Measurements from ENCODE around the gene PMEPA1.

The PMEPA1 gene

GRCh38 chr20:57647933-57648785 is 61.7 kb downstream of the PMEPA1 start:
- Histone ChIP-seq H3K27ac (ENCODE audit: low read length) (no peak overlapping the region), H3K9me3 (ENCODE audit: insufficient read depth, low read length) (no peaks in the 10 kb centered on the region), H3K4me2 (ENCODE audit: low read length) (no peak overlapping the region), H2AFZ (ENCODE audit: low read depth, low read length) (no peak overlapping the region), H3K27me3 (ENCODE audit: low read depth, low read length) (peaks cover 62% of the 10 kb centered on the region), H3K4me1 (ENCODE audit: low read length) (peaks cover 3% of the 10 kb centered on the region), H3K4me3 (ENCODE audit: low read length) (no peak overlapping the region), H3K36me3 (replicated peaks; ENCODE audit: low read depth, low read length) (no peaks in the 10 kb centered on the region), H3K79me2 (ENCODE audit: low read length) (no peaks in the 10 kb centered on the region), H4K20me1 (ENCODE audit: insufficient read depth, low read length) (no peaks in the 10 kb centered on the region), H3K9ac (ENCODE audit: low read length) (no peak overlapping the region)
- no peak for TF ChIP-seq EZH2phosphoT487 (IDR thresholded peaks at IDR 0.05; ENCODE audit: low read depth)
- TF ChIP-seq, protein P1, sequence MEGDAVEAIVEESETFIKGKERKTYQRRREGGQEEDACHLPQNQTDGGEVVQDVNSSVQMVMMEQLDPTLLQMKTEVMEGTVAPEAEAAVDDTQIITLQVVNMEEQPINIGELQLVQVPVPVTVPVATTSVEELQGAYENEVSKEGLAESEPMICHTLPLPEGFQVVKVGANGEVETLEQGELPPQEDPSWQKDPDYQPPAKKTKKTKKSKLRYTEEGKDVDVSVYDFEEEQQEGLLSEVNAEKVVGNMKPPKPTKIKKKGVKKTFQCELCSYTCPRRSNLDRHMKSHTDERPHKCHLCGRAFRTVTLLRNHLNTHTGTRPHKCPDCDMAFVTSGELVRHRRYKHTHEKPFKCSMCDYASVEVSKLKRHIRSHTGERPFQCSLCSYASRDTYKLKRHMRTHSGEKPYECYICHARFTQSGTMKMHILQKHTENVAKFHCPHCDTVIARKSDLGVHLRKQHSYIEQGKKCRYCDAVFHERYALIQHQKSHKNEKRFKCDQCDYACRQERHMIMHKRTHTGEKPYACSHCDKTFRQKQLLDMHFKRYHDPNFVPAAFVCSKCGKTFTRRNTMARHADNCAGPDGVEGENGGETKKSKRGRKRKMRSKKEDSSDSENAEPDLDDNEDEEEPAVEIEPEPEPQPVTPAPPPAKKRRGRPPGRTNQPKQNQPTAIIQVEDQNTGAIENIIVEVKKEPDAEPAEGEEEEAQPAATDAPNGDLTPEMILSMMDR (IDR thresholded peaks at IDR 0.05; ENCODE audit: low read depth, low read length) = no peak

DNA sequence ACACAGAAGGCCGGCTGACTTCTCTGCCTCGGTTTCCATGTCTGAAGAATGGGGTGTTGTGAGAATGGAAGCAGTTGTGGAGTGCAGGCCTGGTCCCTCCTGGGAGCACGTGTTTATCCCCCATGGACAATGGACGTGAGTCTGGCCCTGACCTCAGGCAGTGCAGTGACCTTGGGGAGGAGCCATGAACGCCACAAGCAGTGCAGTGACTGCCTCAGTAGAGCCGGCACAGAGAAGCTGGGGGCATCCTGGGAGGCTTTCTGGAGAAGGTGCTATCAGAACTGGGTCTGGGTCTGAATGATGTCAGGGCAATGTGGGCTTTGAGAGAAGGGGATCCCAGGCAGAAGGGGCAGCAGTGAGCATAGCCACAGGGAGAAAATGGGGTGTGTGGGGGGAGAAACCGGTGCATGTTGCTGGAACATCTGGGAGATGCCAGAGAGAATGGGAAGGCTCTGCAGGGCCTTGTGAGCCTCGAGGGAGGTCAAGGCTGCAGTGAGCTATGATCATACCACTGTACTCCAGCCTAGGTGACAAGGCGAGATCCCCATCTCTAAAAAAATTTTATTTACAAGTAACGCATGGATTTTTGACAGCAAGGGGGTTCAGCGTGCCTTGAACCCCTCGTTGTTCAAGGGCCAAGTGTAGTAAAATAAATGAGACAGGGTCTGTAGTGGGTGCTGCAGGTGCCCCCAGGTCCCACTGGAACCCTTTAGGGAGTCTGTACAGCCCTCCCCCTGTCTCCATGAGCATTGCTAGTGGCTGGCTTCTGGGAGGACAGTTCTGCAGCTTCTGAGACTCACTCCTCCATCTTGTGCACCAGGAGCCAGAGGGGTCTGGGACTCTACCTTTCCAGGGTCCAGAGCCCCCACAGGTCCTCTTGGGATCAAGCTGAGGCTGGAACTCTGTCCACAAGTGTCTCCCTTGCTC is 62.5 kb downstream of the PMEPA1 start:
- Histone ChIP-seq H2AFZ (ENCODE audit: low read depth, low read length) (no peak overlapping the region), H3K27me3 (ENCODE audit: low read depth, low read length) (peaks cover 69% of the 10 kb centered on the region), H3K79me2 (ENCODE audit: low read length) (no peaks in the 10 kb centered on the region), H3K4me3 (ENCODE audit: low read length) (no peak overlapping the region), H3K27ac (ENCODE audit: low read length) (no peak overlapping the region), H4K20me1 (ENCODE audit: insufficient read depth, low read length) (no peaks in the 10 kb centered on the region), H3K9ac (ENCODE audit: low read length) (no peak overlapping the region), H3K36me3 (replicated peaks; ENCODE audit: low read depth, low read length) (no peaks in the 10 kb centered on the region), H3K4me2 (ENCODE audit: low read length) (no peak overlapping the region), H3K4me1 (ENCODE audit: low read length) (no peaks in the 10 kb centered on the region), H3K9me3 (ENCODE audit: insufficient read depth, low read length) (no peaks in the 10 kb centered on the region)
- TF ChIP-seq, protein P1 (IDR thresholded peaks at IDR 0.05; ENCODE audit: low read depth, low read length) = no peak
- TF ChIP-seq EZH2phosphoT487 (IDR thresholded peaks at IDR 0.05; ENCODE audit: low read depth) = no peak

GRCh38 chr20:57638895-57639236 is 70.9 kb downstream of the PMEPA1 start:
- no peaks in the 10 kb centered on the region for H3K9me3 ChIP-seq (ENCODE audit: insufficient read depth, low read length)
- no peaks in the 10 kb centered on the region for H3K4me1 ChIP-seq (ENCODE audit: low read length)
- peaks cover 91% of the 10 kb centered on the region for H3K27me3 ChIP-seq (ENCODE audit: low read depth, low read length)
- no peak overlapping the region for H3K4me3 ChIP-seq (ENCODE audit: low read length)
- H2AFZ ChIP-seq (ENCODE audit: low read depth, low read length) = no peak overlapping the region
- H3K36me3 ChIP-seq (replicated peaks; ENCODE audit: low read depth, low read length) = no peaks in the 10 kb centered on the region
- TF ChIP-seq EZH2phosphoT487 (IDR thresholded peaks at IDR 0.05; ENCODE audit: low read depth) = no peak
- TF ChIP-seq, protein P1 (IDR thresholded peaks at IDR 0.05; ENCODE audit: low read depth, low read length) = no peak
- no peak overlapping the region for H3K4me2 ChIP-seq (ENCODE audit: low read length)
- H4K20me1 ChIP-seq (ENCODE audit: insufficient read depth, low read length) = no peaks in the 10 kb centered on the region
- no peaks in the 10 kb centered on the region for H3K79me2 ChIP-seq (ENCODE audit: low read length)
- H3K27ac ChIP-seq (ENCODE audit: low read length) = no peak overlapping the region
- no peak overlapping the region for H3K9ac ChIP-seq (ENCODE audit: low read length)

Data from OCI-LY3 (cell line).